Mononuclear cell (primary cell): Measurements from ENCODE around the gene ZNF324. TPM values are rescaled to one million over a fixed set of nuclear protein-coding genes. Genes with fewer than 3 reads are reported as not detected.
"Not testable (repeated sequence)": the region's sequence is repeated elsewhere in the genome, so short reads cannot be mapped to it uniquely, and the experiment has no call there.

ENCODE experiments used
- H3K27me3 ChIP-seq: 2 replicates; pipeline ENCODE4 v1.6.0; 2011; ENCODE audit warnings: low read length, control low read depth; ENCODE audit not compliant: insufficient read depth
- H3K4me1 ChIP-seq: 2 replicates; pipeline ENCODE4 v1.5.1; 2011; ENCODE audit warnings: mild to moderate bottlenecking, low read length, control low read depth; ENCODE audit not compliant: insufficient read depth
- H3K4me3 ChIP-seq: 2 replicates; pipeline ENCODE4 v1.5.1; 2011; ENCODE audit warnings: mild to moderate bottlenecking, low read length, moderate library complexity
- H3K9me3 ChIP-seq: 2 replicates; pipeline ENCODE4 v1.5.1; 2011; ENCODE audit warnings: low read depth, mild to moderate bottlenecking, control low read depth, low read length
- total RNA-seq: library from RNA; depleted of rRNA; stranded (reverse); fragments of >200 nt; gene quantifications from one replicate; pipeline ENCODE4 v1.2.3, GENCODE V29; 2012

ZNF324 gene
- total RNA-seq, 1 donor = 19.2 TPM

DNA sequence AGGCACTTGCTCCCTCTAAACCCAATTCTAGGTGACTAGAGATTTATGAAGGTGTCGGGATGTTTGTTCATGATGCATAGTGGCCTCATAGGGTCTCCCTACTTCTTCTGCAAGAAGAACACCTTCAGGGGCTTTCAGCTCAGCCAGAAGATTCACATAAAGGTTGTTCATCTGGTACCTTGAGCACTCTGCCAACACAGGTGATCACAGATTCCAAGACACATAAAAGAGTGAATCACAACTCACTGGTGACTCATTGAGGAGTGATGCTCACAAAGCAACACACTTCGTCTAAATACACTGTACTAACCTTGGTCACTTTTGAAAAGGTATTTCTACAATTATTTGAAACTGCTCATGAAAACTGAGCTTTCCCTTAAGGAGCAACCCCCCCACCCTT lies 6.8 kb upstream of the ZNF324 start:
- H3K4me3 ChIP-seq = no peak overlapping the region
- no peaks in the 10 kb centered on the region for H3K4me1 ChIP-seq
- no peaks in the 10 kb centered on the region for H3K27me3 ChIP-seq
- H3K9me3 ChIP-seq = no peaks in the 10 kb centered on the region

DNA sequence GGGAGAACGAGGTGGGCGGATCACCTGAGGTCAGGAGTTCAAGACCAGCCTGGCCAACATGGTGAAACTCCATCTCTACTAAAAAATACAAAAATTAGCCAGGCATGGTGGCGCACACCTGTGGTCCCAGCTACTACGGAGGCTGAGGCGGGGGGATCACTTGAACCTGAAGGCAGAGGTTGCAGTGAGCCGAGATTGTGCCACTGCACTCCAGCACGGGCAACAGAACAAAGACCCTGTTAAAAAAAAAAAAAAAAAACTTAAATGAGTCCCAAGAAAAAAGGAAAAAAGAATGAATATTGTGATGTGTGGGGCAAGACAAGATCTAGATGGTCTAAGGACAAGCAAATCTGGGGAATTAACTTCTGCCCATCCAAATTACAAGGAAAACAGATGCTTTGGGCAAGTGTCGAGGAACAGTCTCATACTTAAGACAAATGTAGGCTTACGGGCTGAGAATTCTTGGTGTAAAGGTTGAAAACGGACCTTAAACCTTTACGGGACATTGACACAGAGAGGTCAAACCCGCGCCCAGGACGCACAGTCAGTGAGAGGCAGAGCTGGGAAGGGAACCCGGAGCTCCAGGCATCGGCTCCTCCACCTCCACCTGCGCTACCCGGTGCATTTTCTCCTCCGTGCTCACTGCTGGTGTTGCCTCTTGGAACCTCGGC lies 656 bp upstream of the ZNF324 start:
- H3K4me3 ChIP-seq = peak overlapping the region; percentile 91
- H3K27me3 ChIP-seq = no peaks in the 10 kb centered on the region
- H3K9me3 ChIP-seq = no peaks in the 10 kb centered on the region
- peaks cover 17% of the 10 kb centered on the region for H3K4me1 ChIP-seq

- Histone ChIP-seq H3K27me3 (no peaks in the 10 kb centered on the region), H3K4me1 (peaks cover 17% of the 10 kb centered on the region), H3K9me3 (no peaks in the 10 kb centered on the region), H3K4me3 (no peak overlapping the region)
These were observed 1.4 kb downstream of the ZNF324 start for GRCh38 chr19:58468216-58468839.

GRCh38 chr19:58469241-58470013 lies 2.5 kb downstream of the ZNF324 start:
- no peaks in the 10 kb centered on the region for H3K9me3 ChIP-seq
- peaks cover 17% of the 10 kb centered on the region for H3K4me1 ChIP-seq
- H3K4me3 ChIP-seq = no peak overlapping the region
- H3K27me3 ChIP-seq = no peaks in the 10 kb centered on the region

DNA sequence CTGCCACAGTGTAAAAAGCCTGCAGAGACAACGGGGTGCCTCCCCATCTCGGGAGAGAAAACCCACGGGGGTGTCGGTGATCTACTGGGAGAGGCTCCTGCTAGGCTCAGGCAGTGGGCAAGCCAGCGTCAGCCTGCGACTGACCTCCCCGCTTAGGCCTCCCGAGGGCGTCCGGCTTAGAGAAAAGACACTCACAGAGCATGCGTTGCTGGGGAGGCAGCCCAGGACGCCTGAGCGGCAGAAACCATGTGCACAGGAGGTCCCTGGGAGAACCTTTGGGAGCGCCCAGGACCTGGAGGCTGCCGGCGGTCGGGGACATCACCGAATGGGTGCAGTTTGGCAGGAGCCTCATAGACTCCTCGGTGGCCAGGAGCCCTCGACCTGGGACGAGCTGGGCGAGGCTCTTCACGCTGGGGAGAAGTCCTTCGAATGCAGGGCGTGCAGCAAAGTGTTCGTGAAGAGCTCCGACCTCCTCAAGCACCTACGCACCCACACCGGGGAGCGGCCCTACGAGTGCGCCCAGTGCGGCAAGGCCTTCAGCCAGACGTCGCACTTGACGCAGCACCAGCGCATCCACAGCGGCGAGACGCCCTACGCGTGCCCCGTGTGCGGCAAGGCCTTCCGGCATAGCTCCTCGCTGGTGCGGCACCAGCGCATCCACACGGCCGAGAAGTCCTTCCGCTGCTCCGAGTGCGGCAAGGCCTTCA lies 4.1 kb downstream of the ZNF324 start:
- H3K27me3 ChIP-seq, H3K9me3 ChIP-seq, H3K4me3 ChIP-seq: not testable (repeated sequence)
- H3K4me1 ChIP-seq = peaks cover 26% of the 10 kb centered on the region

- H3K4me3 ChIP-seq = no peak overlapping the region
- H3K27me3 ChIP-seq = no peaks in the 10 kb centered on the region
- H3K4me1 ChIP-seq = peaks cover 27% of the 10 kb centered on the region
- H3K9me3 ChIP-seq = no peaks in the 10 kb centered on the region
These were observed 4.9 kb downstream of the ZNF324 start for GRCh38 chr19:58471736-58472135.

- Histone ChIP-seq H3K4me3 (no peak overlapping the region), H3K4me1 (peaks cover 18% of the 10 kb centered on the region), H3K27me3 (no peaks in the 10 kb centered on the region)
These were observed 6.9 kb downstream of the ZNF324 start for GRCh38 chr19:58473775-58474174.

DNA sequence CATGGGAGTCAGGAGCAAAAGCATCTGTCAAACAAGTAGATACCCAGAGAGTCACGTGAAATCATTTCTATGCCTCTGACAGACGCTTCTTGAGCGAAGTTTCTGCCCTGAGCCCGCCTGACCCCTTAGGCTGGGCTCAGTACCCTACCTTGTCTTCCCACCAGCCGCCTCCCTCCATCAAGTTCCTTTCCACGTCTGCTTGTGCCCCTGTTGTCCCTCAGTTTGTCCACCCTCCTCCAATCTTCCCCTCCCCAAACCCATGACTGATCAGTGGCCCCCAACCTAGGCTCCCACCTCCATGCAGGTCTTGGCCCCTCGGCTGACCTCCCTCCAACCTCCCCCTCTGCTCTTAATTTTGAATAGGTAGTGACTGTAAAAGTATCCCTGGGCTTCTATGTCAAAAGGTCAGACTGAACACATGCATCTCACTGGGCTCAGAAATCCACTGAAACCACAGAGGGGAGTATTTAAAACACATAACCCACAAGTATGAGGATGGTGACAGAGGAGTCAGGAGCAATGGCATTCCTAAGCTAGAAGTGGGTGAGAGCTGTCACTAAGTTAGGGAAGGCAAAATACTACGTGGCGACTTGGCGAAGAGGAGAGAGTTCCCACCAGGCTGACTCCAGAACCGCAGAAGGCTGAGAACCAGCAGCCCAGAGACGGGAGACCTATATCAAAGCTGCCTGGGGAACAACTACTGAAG lies 7.6 kb downstream of the ZNF324 start:
- Histone ChIP-seq H3K4me1 (peaks cover 18% of the 10 kb centered on the region), H3K4me3 (no peak overlapping the region), H3K9me3 (no peaks in the 10 kb centered on the region), H3K27me3 (no peaks in the 10 kb centered on the region)

More at GRCh38 chr19:58473775-58474174, 6.9 kb downstream of the ZNF324 start:
- no peaks in the 10 kb centered on the region for H3K9me3 ChIP-seq

DNA sequence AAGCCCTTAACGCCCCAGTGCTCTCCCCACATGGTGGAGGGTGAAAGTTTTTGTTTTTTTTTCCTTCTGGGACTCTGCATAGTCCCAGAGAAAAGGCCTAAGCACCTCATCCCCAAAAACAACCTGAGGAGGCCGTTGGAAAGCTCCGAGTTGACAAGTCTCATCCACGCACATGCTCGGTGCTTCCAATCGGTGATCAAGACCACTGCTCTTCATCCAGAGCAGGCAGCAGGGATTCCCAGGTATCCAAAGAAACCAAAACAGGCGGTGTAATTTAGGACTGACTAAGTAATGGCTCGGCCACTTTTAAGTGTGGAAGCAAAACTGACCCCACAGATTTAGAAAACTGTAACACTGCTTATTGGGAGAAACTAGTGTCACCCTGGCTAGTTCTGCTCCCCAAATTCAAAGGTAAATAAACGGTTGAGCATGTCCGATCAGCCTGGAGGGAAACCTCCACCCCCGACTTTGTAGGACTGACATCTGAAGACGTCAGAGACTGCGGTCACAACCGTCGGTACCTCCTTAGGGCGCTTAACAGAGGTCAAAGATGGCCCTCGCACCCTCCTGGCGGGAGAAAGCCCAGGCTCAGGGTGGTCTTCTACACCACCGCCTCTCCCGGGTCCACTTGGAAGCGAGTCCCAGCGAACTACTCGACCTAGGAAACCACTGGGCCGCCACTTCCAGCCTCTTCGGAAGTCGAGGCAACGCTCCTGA lies 8.3 kb downstream of the ZNF324 start:
- Histone ChIP-seq H3K27me3 (no peaks in the 10 kb centered on the region), H3K4me1 (peaks cover 18% of the 10 kb centered on the region), H3K4me3 (peak overlapping the region; percentile 61), H3K9me3 (no peaks in the 10 kb centered on the region)

- Histone ChIP-seq H3K4me3 (peak within 1 kb of the TSS; percentile 61), H3K9me3 (no peaks in the 10 kb centered on the region), H3K4me1 (peaks cover 18% of the 10 kb centered on the region), H3K27me3 (no peaks in the 10 kb centered on the region)
These were observed 9.0 kb downstream of the ZNF324 start, which contains the start of gene ZNF446 for GRCh38 chr19:58475714-58476497. ZNF446 (plus strand) TSS chr19:58476352; CDS start chr19:58477219, 867 bp downstream.

- Histone ChIP-seq H3K9me3 (no peaks in the 10 kb centered on the region), H3K4me1 (peaks cover 18% of the 10 kb centered on the region), H3K4me3 (peak overlapping the region; percentile 61), H3K27me3 (no peaks in the 10 kb centered on the region)
These were observed 9.7 kb downstream of the ZNF324 start for GRCh38 chr19:58476498-58477015.

DNA sequence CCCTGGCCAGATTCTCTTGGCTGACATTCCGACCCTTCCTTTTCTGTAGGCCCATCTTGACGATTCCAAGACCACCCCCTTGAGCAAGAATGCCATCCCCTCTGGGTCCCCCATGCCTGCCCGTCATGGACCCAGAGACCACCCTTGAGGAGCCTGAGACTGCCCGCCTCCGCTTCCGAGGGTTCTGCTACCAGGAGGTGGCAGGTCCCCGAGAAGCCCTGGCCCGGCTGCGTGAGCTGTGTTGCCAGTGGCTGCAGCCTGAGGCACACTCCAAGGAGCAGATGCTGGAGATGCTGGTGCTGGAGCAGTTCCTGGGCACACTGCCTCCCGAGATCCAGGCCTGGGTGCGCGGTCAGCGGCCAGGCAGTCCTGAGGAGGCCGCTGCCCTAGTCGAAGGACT lies 10.2 kb downstream of the ZNF324 start:
- H3K4me1 ChIP-seq = peaks cover 18% of the 10 kb centered on the region
- no peak overlapping the region for H3K4me3 ChIP-seq
- no peaks in the 10 kb centered on the region for H3K27me3 ChIP-seq
- H3K9me3 ChIP-seq = no peaks in the 10 kb centered on the region

GRCh38 chr19:58477871-58478270 lies 11.0 kb downstream of the ZNF324 start:
- Histone ChIP-seq H3K4me1 (peaks cover 18% of the 10 kb centered on the region), H3K9me3 (no peaks in the 10 kb centered on the region), H3K27me3 (no peaks in the 10 kb centered on the region), H3K4me3 (no peak overlapping the region)
